GM19452 (cell line): Measurements from ENCODE around the gene GJB5.
"Not testable (repeated sequence)": the region's sequence is repeated elsewhere in the genome, so short reads cannot be mapped to it uniquely, and the experiment has no call there.

ENCODE experiments used
- ATAC-seq: cut with Tn5 transposase; IDR thresholded peaks from one replicate; pipeline ENCODE4 v1.9.1; 2021; ENCODE audit not compliant: unreplicated experiment

The GJB5 gene

GRCh38 chr1:34754964-34755637 is at the start of gene GJB5:
TSS of gene GJB5 (plus strand) at chr1:34755047. CDS start at chr1:34757331, 2,284 bp downstream.
- no peak for ATAC-seq

- ATAC-seq, result no peak
Measured at GRCh38 chr1:34705077-34705476, 49.8 kb upstream of the GJB5 start.

- no peak for ATAC-seq
Measured at GRCh38 chr1:34708106-34708505, 46.7 kb upstream of the GJB5 start.

- no peak for ATAC-seq
Measured at GRCh38 chr1:34709547-34709946, 45.3 kb upstream of the GJB5 start.

- ATAC-seq, result no peak
Measured at GRCh38 chr1:34710812-34711211, 44.0 kb upstream of the GJB5 start.

GRCh38 chr1:34711485-34711884 is 43.4 kb upstream of the GJB5 start:
- ATAC-seq, result no peak

GRCh38 chr1:34712007-34712688 is 42.7 kb upstream of the GJB5 start:
- no peak for ATAC-seq

GRCh38 chr1:34713443-34713842 is 41.4 kb upstream of the GJB5 start:
- no peak for ATAC-seq

- no peak for ATAC-seq
Measured at GRCh38 chr1:34714386-34714785, 40.5 kb upstream of the GJB5 start.

GRCh38 chr1:34715139-34715538 is 39.7 kb upstream of the GJB5 start:
- no peak for ATAC-seq

- ATAC-seq, result no peak
Measured at GRCh38 chr1:34721241-34721640, 33.6 kb upstream of the GJB5 start.

GRCh38 chr1:34721646-34722355 is 33.0 kb upstream of the GJB5 start:
- no peak for ATAC-seq

GRCh38 chr1:34726861-34727260 is 28.0 kb upstream of the GJB5 start:
- ATAC-seq, result no peak

- ATAC-seq, result no peak
Measured at GRCh38 chr1:34730485-34730884, 24.4 kb upstream of the GJB5 start.

GRCh38 chr1:34732831-34733230 is 22.0 kb upstream of the GJB5 start:
- ATAC-seq, result not testable (repeated sequence)

- ATAC-seq, result no peak
Measured at GRCh38 chr1:34736692-34737091, 18.2 kb upstream of the GJB5 start.

- ATAC-seq, result not testable (repeated sequence)
Measured at GRCh38 chr1:34737236-34737635, 17.6 kb upstream of the GJB5 start.

GRCh38 chr1:34739613-34740012 is 15.2 kb upstream of the GJB5 start:
- ATAC-seq, result no peak

- ATAC-seq, result no peak
Measured at GRCh38 chr1:34740161-34740868, 14.5 kb upstream of the GJB5 start.

GRCh38 chr1:34742667-34743270 is 12.1 kb upstream of the GJB5 start:
- peak; percentile 58 for ATAC-seq

- no peak for ATAC-seq
Measured at GRCh38 chr1:34743775-34744174, 11.1 kb upstream of the GJB5 start.
